ENCODE data around the gene GALNT17.

The GALNT17 gene

DNA sequence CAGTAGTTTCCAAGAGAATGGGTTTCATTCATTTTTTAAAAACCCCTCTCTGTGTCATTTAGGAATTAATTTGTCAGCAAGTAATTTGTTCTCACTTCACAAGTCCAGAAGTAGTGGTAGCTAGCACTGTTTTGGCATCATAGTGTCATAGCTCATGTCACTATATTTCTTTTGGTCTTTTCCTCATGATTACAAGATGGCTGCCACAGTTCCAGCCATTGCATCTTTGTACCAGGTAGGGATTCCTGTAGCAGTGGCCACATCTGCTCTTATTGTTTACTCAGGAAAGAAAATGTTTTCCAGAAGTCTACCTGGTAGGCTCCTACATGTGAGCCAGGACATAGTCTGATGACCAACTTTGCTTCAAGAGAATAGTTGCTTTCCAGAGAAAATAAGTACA lies 16.2 kb downstream of the GALNT17 start:
- FAIRE-seq = no peak
- no peak for DNase-seq (ENCODE audit: insufficient read length, low spot score)

DNA sequence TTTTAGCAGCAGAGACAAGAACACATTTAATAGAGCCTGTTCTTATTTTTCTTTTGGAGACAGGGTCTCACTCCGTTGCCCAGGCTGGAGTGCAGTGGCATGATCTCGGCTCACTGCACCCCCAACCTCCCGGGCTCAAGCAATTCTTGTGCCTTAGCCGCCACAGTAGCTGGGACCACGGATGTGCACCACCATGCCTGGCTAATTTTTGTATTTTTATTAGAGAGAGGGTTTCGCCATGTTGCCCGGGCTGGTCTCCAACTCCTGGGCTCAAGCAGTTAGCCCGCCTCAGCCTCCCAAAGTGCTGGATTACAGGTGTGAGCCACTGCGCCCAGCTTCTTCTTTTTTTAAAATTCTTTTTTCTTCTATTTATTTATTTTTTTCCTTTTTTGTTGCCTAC lies 23.3 kb downstream of the GALNT17 start:
- TF ChIP-seq SPI1 (IDR thresholded peaks at IDR 0.05; ENCODE audit: low read depth, low read length) = no peak
- no peak for TF ChIP-seq TAF1 (IDR thresholded peaks at IDR 0.05; ENCODE audit: low read depth, low read length)
- no peak for TF ChIP-seq POU2F2 (IDR thresholded peaks at IDR 0.05; ENCODE audit: low read depth, low read length)
- TF ChIP-seq POLR2A (IDR thresholded peaks at IDR 0.05; ENCODE audit: low read depth, low read length) = no peak
- TF ChIP-seq POLR2AphosphoS5 (IDR thresholded peaks at IDR 0.05; ENCODE audit: low read depth, low read length) = no peak
- no peak for TF ChIP-seq PAX5 (IDR thresholded peaks at IDR 0.05; ENCODE audit: insufficient read depth, low read length, severe bottlenecking)
- FAIRE-seq = no peak
- no peak for DNase-seq (ENCODE audit: insufficient read length, low spot score)

More for the DNA sequence above, 16.2 kb downstream of the GALNT17 start:
- TF ChIP-seq PAX5 (IDR thresholded peaks at IDR 0.05; ENCODE audit: insufficient read depth, low read length, severe bottlenecking) (no peak), POU2F2 (IDR thresholded peaks at IDR 0.05; ENCODE audit: low read depth, low read length) (no peak), POLR2A (IDR thresholded peaks at IDR 0.05; ENCODE audit: low read depth, low read length) (no peak), SPI1 (IDR thresholded peaks at IDR 0.05; ENCODE audit: low read depth, low read length) (no peak), POLR2AphosphoS5 (IDR thresholded peaks at IDR 0.05; ENCODE audit: low read depth, low read length) (no peak), TAF1 (IDR thresholded peaks at IDR 0.05; ENCODE audit: low read depth, low read length) (no peak)

- no peak for TF ChIP-seq POLR2A (IDR thresholded peaks at IDR 0.05; ENCODE audit: low read depth, low read length)
- TF ChIP-seq POLR2AphosphoS5 (IDR thresholded peaks at IDR 0.05; ENCODE audit: low read depth, low read length) = no peak
- no peak for TF ChIP-seq POU2F2 (IDR thresholded peaks at IDR 0.05; ENCODE audit: low read depth, low read length)
- no peak for TF ChIP-seq PAX5 (IDR thresholded peaks at IDR 0.05; ENCODE audit: insufficient read depth, low read length, severe bottlenecking)
- TF ChIP-seq SPI1 (IDR thresholded peaks at IDR 0.05; ENCODE audit: low read depth, low read length) = no peak
- no peak for TF ChIP-seq TAF1 (IDR thresholded peaks at IDR 0.05; ENCODE audit: low read depth, low read length)
- DNase-seq (ENCODE audit: insufficient read length, low spot score) (no peak), FAIRE-seq (no peak)
Measured at GRCh38 chr7:71157757-71158156, 25.8 kb downstream of the GALNT17 start.

- no peak for FAIRE-seq
- TF ChIP-seq POLR2A (IDR thresholded peaks at IDR 0.05; ENCODE audit: low read depth, low read length) = no peak
- TF ChIP-seq SPI1 (IDR thresholded peaks at IDR 0.05; ENCODE audit: low read depth, low read length) = no peak
- no peak for TF ChIP-seq PAX5 (IDR thresholded peaks at IDR 0.05; ENCODE audit: insufficient read depth, low read length, severe bottlenecking)
- no peak for TF ChIP-seq POLR2AphosphoS5 (IDR thresholded peaks at IDR 0.05; ENCODE audit: low read depth, low read length)
- no peak for TF ChIP-seq POU2F2 (IDR thresholded peaks at IDR 0.05; ENCODE audit: low read depth, low read length)
- no peak for TF ChIP-seq TAF1 (IDR thresholded peaks at IDR 0.05; ENCODE audit: low read depth, low read length)
- no peak for DNase-seq (ENCODE audit: insufficient read length, low spot score)
Measured at GRCh38 chr7:71165708-71166107, 33.8 kb downstream of the GALNT17 start.

GRCh38 chr7:71171476-71171875 lies 39.5 kb downstream of the GALNT17 start:
- FAIRE-seq = no peak

DNA sequence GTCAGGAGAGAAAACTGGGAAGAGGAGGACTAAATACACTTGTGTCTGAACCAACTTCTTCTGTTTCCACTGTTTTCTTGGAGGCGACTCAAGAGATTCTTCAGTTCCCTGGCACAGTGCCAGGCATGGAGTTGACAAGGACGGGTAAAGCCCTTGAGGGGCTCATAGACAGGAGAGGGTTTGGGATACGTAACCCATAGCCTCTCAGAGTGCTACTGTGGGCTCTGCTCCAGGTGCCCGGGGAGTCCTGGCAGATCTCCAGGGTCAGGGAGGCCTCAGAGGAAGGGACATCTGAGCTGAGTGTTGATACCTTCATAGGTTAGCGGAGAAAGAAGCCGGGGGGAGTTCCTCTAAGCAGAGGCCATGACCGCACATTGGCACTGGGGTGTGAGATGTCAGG lies 42.0 kb downstream of the GALNT17 start:
- DNase-seq (ENCODE audit: insufficient read length, low spot score) = no peak
- FAIRE-seq = no peak
- TF ChIP-seq POLR2A (IDR thresholded peaks at IDR 0.05; ENCODE audit: low read depth, low read length) = no peak
- TF ChIP-seq TAF1 (IDR thresholded peaks at IDR 0.05; ENCODE audit: low read depth, low read length) = no peak
- TF ChIP-seq SPI1 (IDR thresholded peaks at IDR 0.05; ENCODE audit: low read depth, low read length) = no peak
- no peak for TF ChIP-seq POLR2AphosphoS5 (IDR thresholded peaks at IDR 0.05; ENCODE audit: low read depth, low read length)
- TF ChIP-seq POU2F2 (IDR thresholded peaks at IDR 0.05; ENCODE audit: low read depth, low read length) = no peak
- TF ChIP-seq PAX5 (IDR thresholded peaks at IDR 0.05; ENCODE audit: insufficient read depth, low read length, severe bottlenecking) = no peak

More at GRCh38 chr7:71171476-71171875, 39.5 kb downstream of the GALNT17 start:
- TF ChIP-seq TAF1 (IDR thresholded peaks at IDR 0.05; ENCODE audit: low read depth, low read length) = no peak
- no peak for TF ChIP-seq PAX5 (IDR thresholded peaks at IDR 0.05; ENCODE audit: insufficient read depth, low read length, severe bottlenecking)
- TF ChIP-seq SPI1 (IDR thresholded peaks at IDR 0.05; ENCODE audit: low read depth, low read length) = no peak
- TF ChIP-seq POU2F2 (IDR thresholded peaks at IDR 0.05; ENCODE audit: low read depth, low read length) = no peak
- TF ChIP-seq POLR2A (IDR thresholded peaks at IDR 0.05; ENCODE audit: low read depth, low read length) = no peak
- TF ChIP-seq POLR2AphosphoS5 (IDR thresholded peaks at IDR 0.05; ENCODE audit: low read depth, low read length) = no peak
- DNase-seq (ENCODE audit: insufficient read length, low spot score) = no peak

DNA sequence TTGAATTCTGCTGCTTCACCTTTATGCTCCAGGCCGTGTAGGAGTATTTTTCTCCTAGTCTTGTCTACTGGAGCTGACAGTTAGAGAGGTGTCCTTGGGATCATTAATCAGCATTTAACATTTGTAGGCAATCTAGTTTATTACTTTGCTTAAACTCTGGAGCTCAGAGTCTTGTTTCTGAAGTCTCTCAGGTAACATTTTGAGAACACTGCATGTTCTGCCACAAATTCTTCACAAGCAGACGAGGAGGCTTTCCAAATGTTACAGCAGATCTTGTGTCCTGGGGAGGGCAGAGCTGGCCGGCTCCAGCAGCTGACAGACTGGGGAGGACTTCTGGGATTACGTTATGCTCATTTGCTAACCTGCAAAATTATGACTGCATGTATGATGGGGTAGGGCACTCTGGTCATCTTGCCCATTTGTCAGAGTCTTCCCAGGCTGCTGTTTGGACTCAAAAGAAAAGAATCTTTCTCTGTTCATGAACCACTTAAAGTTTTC lies 50.5 kb downstream of the GALNT17 start:
- DNase-seq (ENCODE audit: insufficient read length, low spot score) (no peak), FAIRE-seq (no peak)
- TF ChIP-seq TAF1 (IDR thresholded peaks at IDR 0.05; ENCODE audit: low read depth, low read length) = no peak
- TF ChIP-seq SPI1 (IDR thresholded peaks at IDR 0.05; ENCODE audit: low read depth, low read length) = no peak
- TF ChIP-seq POLR2A (IDR thresholded peaks at IDR 0.05; ENCODE audit: low read depth, low read length) = no peak
- no peak for TF ChIP-seq POU2F2 (IDR thresholded peaks at IDR 0.05; ENCODE audit: low read depth, low read length)
- no peak for TF ChIP-seq POLR2AphosphoS5 (IDR thresholded peaks at IDR 0.05; ENCODE audit: low read depth, low read length)

- TF ChIP-seq SPI1 (IDR thresholded peaks at IDR 0.05; ENCODE audit: low read depth, low read length) (no peak), POLR2A (IDR thresholded peaks at IDR 0.05; ENCODE audit: low read depth, low read length) (no peak), PAX5 (IDR thresholded peaks at IDR 0.05; ENCODE audit: insufficient read depth, low read length, severe bottlenecking) (no peak), TAF1 (IDR thresholded peaks at IDR 0.05; ENCODE audit: low read depth, low read length) (no peak), POLR2AphosphoS5 (IDR thresholded peaks at IDR 0.05; ENCODE audit: low read depth, low read length) (no peak), POU2F2 (IDR thresholded peaks at IDR 0.05; ENCODE audit: low read depth, low read length) (no peak)
- DNase-seq (ENCODE audit: insufficient read length, low spot score) (no peak), FAIRE-seq (no peak)
Measured at GRCh38 chr7:71184136-71184535, 52.2 kb downstream of the GALNT17 start.

DNA sequence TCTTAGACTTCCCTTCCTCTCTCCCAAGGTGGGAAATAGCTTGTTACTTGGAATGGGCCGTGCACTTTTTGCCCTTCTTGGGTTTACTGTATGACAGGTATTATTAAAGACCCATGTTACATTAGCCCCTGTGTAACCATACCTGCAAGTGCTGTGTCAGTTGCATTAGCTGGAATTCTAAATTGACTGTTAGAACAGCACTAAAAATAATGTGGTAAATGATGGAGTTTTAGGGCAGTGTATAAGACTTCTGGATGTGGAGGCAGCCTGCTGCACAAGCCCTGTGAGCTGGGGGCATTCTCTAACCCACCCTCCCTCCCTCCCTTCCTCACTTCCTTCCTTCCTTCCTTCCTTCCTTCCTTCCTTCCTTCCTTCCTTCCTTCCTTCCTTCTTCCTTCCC lies 52.7 kb downstream of the GALNT17 start:
- FAIRE-seq (no peak), DNase-seq (ENCODE audit: insufficient read length, low spot score) (no peak)
- TF ChIP-seq TAF1 (IDR thresholded peaks at IDR 0.05; ENCODE audit: low read depth, low read length) (no peak), POLR2AphosphoS5 (IDR thresholded peaks at IDR 0.05; ENCODE audit: low read depth, low read length) (no peak), POU2F2 (IDR thresholded peaks at IDR 0.05; ENCODE audit: low read depth, low read length) (no peak), SPI1 (IDR thresholded peaks at IDR 0.05; ENCODE audit: low read depth, low read length) (no peak), POLR2A (IDR thresholded peaks at IDR 0.05; ENCODE audit: low read depth, low read length) (no peak), PAX5 (IDR thresholded peaks at IDR 0.05; ENCODE audit: insufficient read depth, low read length, severe bottlenecking) (no peak)
